Upper lobe of left lung (tissue), 6 donors: ENCODE measurements around the gene SFXN2. TPM values are rescaled to one million over a fixed set of nuclear protein-coding genes. Genes with fewer than 3 reads are reported as not detected.

ENCODE experiments used
- ATAC-seq, 2 donors: fragments of 200-7000 bp; cut with Tn5 transposase; one replicate each; pipeline ENCODE4 v1.9.1; 2022; ENCODE audit warnings: mild to moderate bottlenecking in 2 of 2, moderate library complexity in 2 of 2; ENCODE audit not compliant: low FRiP score in 2 of 2
- DNase-seq, 2 donors: peaks; one replicate each; pipeline ENCODE4 v3.0.0-alpha.2; 2019 to 2020
- H3K27ac ChIP-seq, 4 donors: fragments of 200-600 bp; sonication (generic); one replicate each; pipeline ENCODE4 v1.5.1; 2016 to 2019
- H3K27me3 ChIP-seq, 4 donors: fragments of 200-600 bp; sonication (generic); one replicate each; pipeline ENCODE4 v1.5.1; 2017 to 2019
- H3K36me3 ChIP-seq, 4 donors: fragments of 200-600 bp; sonication (generic); one replicate each; pipeline ENCODE4 v1.5.1; 2016 to 2019
- H3K4me1 ChIP-seq, 4 donors: fragments of 200-600 bp; sonication (generic); one replicate each; pipeline ENCODE4 v1.5.1; 2018 to 2019
- H3K4me3 ChIP-seq, 4 donors: fragments of 200-600 bp; sonication (generic); one replicate each; pipeline ENCODE4 v1.5.1; 2017 to 2019; ENCODE audit warnings: mild to moderate bottlenecking in 2 of 4, moderate library complexity in 1 of 4
- H3K9me3 ChIP-seq, 4 donors: fragments of 200-600 bp; sonication (generic); one replicate each; pipeline ENCODE4 v1.5.1; 2018 to 2019
- EP300 ChIP-seq, 4 donors: sonication (generic); formaldehyde crosslinking; IDR thresholded peaks; one replicate each; pipeline ENCODE4 v1.5.1; 2017; ENCODE audit warnings: antibody characterized with exemption in 4 of 4, control low read depth in 2 of 4
- POLR2A ChIP-seq, 4 donors: fragments of 450-650 bp; IDR thresholded peaks; one replicate each; pipeline ENCODE4 v1.5.1; 2016 to 2017; ENCODE audit warnings: antibody characterized with exemption in 4 of 4, mild to moderate bottlenecking in 2 of 4
- POLR2AphosphoS5 ChIP-seq, 2 donors: sonication (generic); formaldehyde crosslinking; IDR thresholded peaks; one replicate each; pipeline ENCODE4 v1.5.1; 2017; ENCODE audit warnings: antibody characterized with exemption in 2 of 2
- WGBS, 2 donors: methylation state at CpG; one replicate each; pipeline ENCODE4 v1.1.5; 2017 to 2018; 5-methylcytosine and 5-hydroxymethylcytosine counted together
- total RNA-seq, 6 donors: library from RNA; depleted of rRNA in 4 of 6; stranded (reverse); fragments of >200 nt in 4 of 6; gene quantifications; one replicate each; pipeline versions ENCODE4 v1.1.0 to v1.2.1, GENCODE V29; 2016 to 2021
- TF ChIP-seq, protein P1 (sequence below), 6 experiments: fragments of 450-650 bp in 4 of 6; fragments of 200-600 bp in 2 of 6; sonication (generic) in 2 of 6; IDR thresholded peaks; one replicate each; pipeline ENCODE4 v1.5.1; 2016 to 2019; ENCODE audit warnings: antibody characterized with exemption in 6 of 6
- donor health status: DM: no; HTN: no; CAD: no; lungs with moderate emphysema.
- donor health status: DM: no; HTN: yes; CAD: no; lungs with severe emphysema.

The SFXN2 gene
- total RNA-seq, 6 donors from 2014 or later: 3.9 to 28.3 (median 8.0) TPM

DNA sequence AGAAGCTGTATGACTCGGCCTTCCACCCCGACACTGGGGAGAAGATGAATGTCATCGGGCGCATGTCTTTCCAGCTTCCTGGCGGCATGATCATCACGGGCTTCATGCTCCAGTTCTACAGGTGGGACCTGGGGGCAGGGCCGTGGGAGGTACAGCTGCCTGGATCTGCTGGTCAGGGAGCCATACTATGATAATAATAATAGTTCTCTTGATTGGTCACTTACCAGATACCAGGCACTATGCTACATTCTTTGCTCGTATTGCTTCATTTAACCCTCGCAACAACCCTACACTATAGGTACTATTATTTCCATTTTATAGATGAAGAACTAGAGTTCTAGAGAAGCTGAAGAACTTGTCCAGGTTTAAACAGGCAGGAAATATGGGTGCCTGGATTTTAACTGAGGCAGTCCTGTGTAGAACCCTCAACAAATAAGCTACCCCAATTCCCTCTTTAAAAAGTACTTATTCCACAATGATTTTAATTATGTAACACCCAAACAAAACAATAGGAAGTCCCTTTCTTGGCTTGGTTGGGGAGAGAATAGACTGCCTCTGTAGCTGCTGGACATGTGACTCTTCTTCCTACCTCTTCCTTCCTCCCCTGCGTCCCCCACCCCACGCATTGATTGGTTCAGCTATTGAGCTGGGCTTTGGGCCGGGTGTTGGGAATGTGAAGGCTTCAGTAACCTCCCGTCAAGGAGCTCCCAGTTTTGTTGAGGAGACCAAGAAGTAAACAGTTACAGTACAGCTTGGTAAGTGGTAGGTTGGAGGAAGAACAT is 12.8 kb downstream of the SFXN2 start:
- WGBS, 2 donors: 62 to 75% methylated on average over 12 to 13 of the region's 13 CpGs
- H3K27me3 ChIP-seq: no peaks in the 10 kb centered on the region
- TF ChIP-seq, protein P1, sequence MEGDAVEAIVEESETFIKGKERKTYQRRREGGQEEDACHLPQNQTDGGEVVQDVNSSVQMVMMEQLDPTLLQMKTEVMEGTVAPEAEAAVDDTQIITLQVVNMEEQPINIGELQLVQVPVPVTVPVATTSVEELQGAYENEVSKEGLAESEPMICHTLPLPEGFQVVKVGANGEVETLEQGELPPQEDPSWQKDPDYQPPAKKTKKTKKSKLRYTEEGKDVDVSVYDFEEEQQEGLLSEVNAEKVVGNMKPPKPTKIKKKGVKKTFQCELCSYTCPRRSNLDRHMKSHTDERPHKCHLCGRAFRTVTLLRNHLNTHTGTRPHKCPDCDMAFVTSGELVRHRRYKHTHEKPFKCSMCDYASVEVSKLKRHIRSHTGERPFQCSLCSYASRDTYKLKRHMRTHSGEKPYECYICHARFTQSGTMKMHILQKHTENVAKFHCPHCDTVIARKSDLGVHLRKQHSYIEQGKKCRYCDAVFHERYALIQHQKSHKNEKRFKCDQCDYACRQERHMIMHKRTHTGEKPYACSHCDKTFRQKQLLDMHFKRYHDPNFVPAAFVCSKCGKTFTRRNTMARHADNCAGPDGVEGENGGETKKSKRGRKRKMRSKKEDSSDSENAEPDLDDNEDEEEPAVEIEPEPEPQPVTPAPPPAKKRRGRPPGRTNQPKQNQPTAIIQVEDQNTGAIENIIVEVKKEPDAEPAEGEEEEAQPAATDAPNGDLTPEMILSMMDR (IDR thresholded peaks at IDR 0.05): no peak
- TF ChIP-seq POLR2A (IDR thresholded peaks at IDR 0.05): no peak
- peak overlapping the region in 2 of 4 donors; percentile 18 to 60 for H3K27ac ChIP-seq
- H3K36me3 ChIP-seq: peaks cover 0 to 7% (median 3%) of the 10 kb centered on the region in 4 donors
- no peaks in the 10 kb centered on the region for H3K9me3 ChIP-seq
- ATAC-seq (peak in 1 of 2 donors; percentile 58), DNase-seq (no peak)
- no peak overlapping the region for H3K4me3 ChIP-seq
- H3K4me1 ChIP-seq: peaks cover 3 to 8% (median 6%) of the 10 kb centered on the region in 4 donors

DNA sequence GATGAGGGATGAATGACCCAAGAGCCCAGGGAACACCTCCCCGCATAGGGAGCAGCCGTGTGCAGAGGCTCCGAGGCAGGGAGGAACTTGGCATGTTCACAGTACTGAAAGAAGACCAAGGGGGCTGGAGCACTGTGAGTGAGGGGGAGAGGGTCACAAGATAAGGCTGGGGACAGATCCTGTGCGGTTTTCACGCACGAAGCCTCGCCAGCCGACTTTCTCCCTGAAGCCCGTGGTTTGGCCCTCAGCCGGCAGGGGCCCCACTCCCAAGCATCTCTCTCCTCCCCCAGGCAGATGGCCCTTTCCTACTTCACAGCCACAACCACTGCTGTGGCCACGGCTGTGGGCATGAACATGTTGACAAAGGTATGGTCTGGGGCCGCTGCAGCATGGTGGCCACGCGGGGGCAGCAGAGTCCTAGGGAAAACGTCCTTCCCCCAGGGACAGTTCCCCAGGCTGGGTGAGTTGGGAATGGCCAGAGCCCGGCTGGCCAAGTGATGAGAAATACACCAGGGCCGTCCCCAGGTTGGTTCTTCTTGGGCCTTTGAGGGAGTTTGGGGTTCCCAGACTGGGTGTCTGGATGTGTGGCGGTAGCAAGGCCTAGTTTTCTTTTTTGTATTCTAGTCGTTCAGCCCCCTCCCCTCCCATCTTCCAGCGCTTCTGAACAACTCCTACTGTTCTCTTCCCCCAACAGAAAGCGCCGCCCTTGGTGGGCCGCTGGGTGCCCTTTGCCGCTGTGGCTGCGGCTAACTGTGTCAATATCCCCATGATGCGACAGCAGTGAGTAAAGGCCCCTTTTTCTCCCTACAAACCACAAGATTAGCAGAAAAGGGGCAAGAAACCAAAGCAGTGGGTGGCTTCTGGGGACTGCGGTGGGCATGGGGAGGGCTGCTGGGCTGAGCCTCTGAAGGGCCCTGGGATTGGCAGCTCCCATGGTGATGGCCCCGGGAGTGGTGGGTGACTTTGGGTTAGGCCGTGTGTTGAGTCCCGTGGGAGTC is 14.9 kb downstream of the SFXN2 start:
- Histone ChIP-seq H3K36me3 (peaks cover 0 to 16% (median 5%) of the 10 kb centered on the region in 4 donors), H3K4me3 (no peak overlapping the region), H3K27ac (no peak overlapping the region), H3K27me3 (no peaks in the 10 kb centered on the region), H3K9me3 (no peaks in the 10 kb centered on the region), H3K4me1 (peaks cover 3 to 8% (median 6%) of the 10 kb centered on the region in 4 donors)
- ATAC-seq (peak; percentile 90 to 94), DNase-seq (peak; percentile 89 to 94)
- WGBS, 2 donors: 45 to 66% methylated on average over 24 to 30 of the region's 30 CpGs
- TF ChIP-seq POLR2A (IDR thresholded peaks at IDR 0.05): no peak
- no peak for TF ChIP-seq EP300 (IDR thresholded peaks at IDR 0.05)
- TF ChIP-seq, protein P1 (IDR thresholded peaks at IDR 0.05): peak; percentile 90 to 95 (median 93)

DNA sequence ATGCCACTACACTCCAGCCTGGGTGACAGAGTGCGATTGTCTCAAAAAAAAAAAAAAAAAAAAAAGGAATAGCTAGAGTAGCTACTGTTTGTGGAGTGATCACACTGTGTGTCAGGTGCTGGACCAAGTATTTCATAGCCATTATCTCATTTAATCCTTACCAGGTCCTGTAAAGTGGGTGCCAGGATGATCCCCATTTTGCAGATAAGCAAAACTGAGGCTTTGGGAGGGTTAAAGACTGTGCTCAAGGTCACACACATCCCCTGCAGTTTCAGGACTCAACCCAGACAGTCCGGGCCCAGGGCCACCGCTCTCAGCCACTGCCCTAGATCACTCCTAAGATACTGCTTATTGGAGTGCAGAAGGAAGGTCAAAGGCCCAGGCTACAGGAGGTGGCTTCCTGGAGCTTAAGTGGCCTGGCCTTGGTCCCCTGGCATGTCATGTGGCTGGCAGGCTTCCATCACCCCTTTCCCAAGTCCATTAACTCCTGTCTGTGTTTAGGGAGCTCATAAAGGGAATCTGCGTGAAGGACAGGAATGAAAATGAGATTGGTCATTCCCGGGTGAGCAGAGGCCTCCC is 16.9 kb downstream of the SFXN2 start:
- 77% methylated on average over 5 of the region's 5 CpGs for WGBS, 2 donors
- H3K36me3 ChIP-seq: peaks cover 0 to 16% (median 5%) of the 10 kb centered on the region in 4 donors
- DNase-seq (no peak), ATAC-seq (no peak)
- no peak overlapping the region for H3K4me3 ChIP-seq
- no peaks in the 10 kb centered on the region for H3K27me3 ChIP-seq
- peaks cover 3 to 8% (median 6%) of the 10 kb centered on the region in 4 donors for H3K4me1 ChIP-seq
- H3K9me3 ChIP-seq: no peaks in the 10 kb centered on the region
- no peak overlapping the region for H3K27ac ChIP-seq
- TF ChIP-seq POLR2AphosphoS5 (IDR thresholded peaks at IDR 0.05): no peak
- TF ChIP-seq, protein P1 (IDR thresholded peaks at IDR 0.05): no peak
- TF ChIP-seq POLR2A (IDR thresholded peaks at IDR 0.05): no peak
- no peak for TF ChIP-seq EP300 (IDR thresholded peaks at IDR 0.05)

DNA sequence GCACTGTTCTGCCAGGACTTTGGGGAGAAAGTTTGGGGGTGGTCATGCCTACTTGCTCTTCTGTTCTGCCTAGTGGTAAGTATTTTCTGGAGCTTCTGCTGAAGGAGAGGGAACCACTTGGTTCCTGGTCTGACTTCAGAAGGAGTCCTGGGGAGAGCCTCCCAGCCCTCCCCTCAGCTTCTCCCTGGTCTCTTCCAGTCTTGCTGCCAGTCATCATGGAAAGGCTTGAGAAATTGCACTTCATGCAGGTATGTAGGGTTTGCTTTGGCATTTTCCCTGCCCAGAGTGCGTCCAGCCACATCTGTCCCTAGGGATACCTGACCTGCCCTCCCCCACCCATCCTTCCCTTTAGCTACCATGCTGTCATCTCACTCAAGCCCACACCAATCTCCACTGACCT is 18.2 kb downstream of the SFXN2 start:
- H3K36me3 ChIP-seq: peaks cover 0 to 13% (median 4%) of the 10 kb centered on the region in 4 donors
- TF ChIP-seq EP300 (IDR thresholded peaks at IDR 0.05) (no peak), POLR2A (IDR thresholded peaks at IDR 0.05) (no peak), POLR2AphosphoS5 (IDR thresholded peaks at IDR 0.05) (no peak)
- TF ChIP-seq, protein P1 (IDR thresholded peaks at IDR 0.05): no peak
- DNase-seq: no peak
- H3K27me3 ChIP-seq: no peaks in the 10 kb centered on the region
- no peak for ATAC-seq
- peaks cover 3 to 8% (median 6%) of the 10 kb centered on the region in 4 donors for H3K4me1 ChIP-seq
- H3K27ac ChIP-seq: no peak overlapping the region
- H3K4me3 ChIP-seq: no peak overlapping the region
- no peaks in the 10 kb centered on the region for H3K9me3 ChIP-seq
- WGBS, 2 donors: 43 to 89% methylated on average over 1 of the region's 1 CpG
